Measurements from ENCODE around the gene BCAR1. TPM values are rescaled to one million over a fixed set of nuclear protein-coding genes. Genes with fewer than 3 reads are reported as not detected.

BCAR1 gene
- polyA plus RNA-seq, 2 of the 4 experiments (the other 2 are of a cell fraction), result 10.2 to 35.8 TPM

DNA sequence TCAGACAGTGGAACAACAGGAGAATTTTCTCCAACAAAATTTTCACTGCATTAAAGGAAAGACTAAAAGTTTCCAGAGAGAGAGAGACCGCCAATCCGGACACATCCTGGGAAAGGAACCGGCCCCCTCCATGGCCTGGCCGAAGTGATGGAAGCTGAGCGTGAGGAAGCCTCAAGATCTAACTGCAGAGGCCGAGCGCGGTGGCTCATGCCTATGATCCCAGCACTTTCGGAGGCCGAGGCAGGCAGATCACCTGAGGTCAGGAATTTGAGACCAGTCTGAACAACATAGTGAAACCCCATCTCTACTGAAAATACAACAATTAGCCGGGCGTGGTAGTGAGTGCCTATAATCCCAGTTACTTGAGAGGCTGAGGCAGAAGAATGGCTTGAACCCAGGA is 48.3 kb downstream of the BCAR1 start:
- Histone ChIP-seq H3K4me2 (no peak overlapping the region), H3K4me1 (no peaks in the 10 kb centered on the region), H3K4me3 (no peak overlapping the region), H3K27ac (no peak overlapping the region), H3K9me3 (no peaks in the 10 kb centered on the region)
- ATAC-seq, result no peak
- POLR2A ChIA-PET, result no interaction called here
- no peak for TF ChIP-seq ZC3H11A (IDR thresholded peaks at IDR 0.05)
- TF ChIP-seq HOXA7 (CRISPR knock-in tag; IDR thresholded peaks at IDR 0.05), result no peak
- TF ChIP-seq, protein P1, sequence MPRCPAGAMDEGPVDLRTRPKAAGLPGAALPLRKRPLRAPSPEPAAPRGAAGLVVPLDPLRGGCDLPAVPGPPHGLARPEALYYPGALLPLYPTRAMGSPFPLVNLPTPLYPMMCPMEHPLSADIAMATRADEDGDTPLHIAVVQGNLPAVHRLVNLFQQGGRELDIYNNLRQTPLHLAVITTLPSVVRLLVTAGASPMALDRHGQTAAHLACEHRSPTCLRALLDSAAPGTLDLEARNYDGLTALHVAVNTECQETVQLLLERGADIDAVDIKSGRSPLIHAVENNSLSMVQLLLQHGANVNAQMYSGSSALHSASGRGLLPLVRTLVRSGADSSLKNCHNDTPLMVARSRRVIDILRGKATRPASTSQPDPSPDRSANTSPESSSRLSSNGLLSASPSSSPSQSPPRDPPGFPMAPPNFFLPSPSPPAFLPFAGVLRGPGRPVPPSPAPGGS (IDR thresholded peaks at IDR 0.05), result no peak
- TF ChIP-seq RCOR1 (IDR thresholded peaks at IDR 0.05; ENCODE audit: low read depth, low read length), result no peak
- no peak for TF ChIP-seq TFCP2L1 (CRISPR knock-in tag; IDR thresholded peaks at IDR 0.05)
- TF ChIP-seq FOSL2 (IDR thresholded peaks at IDR 0.05), result no peak
- no peak for TF ChIP-seq FOSL2 (CRISPR knock-in tag; IDR thresholded peaks at IDR 0.05)
- TF ChIP-seq FOSB (CRISPR knock-in tag; IDR thresholded peaks at IDR 0.05), result no peak
- TF ChIP-seq NPAS2 (CRISPR knock-in tag; IDR thresholded peaks at IDR 0.05; ENCODE audit: borderline replicate concordance), result no peak
- no peak for TF ChIP-seq RARB (CRISPR knock-in tag; IDR thresholded peaks at IDR 0.05)
- no peak for TF ChIP-seq CHD2 (IDR thresholded peaks at IDR 0.05; ENCODE audit: low read length, partially characterized antibody)
- no peak for TF ChIP-seq JUNB (IDR thresholded peaks at IDR 0.05)
- no peak for TF ChIP-seq KDM1A (IDR thresholded peaks at IDR 0.05; ENCODE audit: low read depth)
- no peak for TF ChIP-seq ESRRA (IDR thresholded peaks at IDR 0.05; ENCODE audit: borderline replicate concordance, low read length)
- CTCF ChIA-PET, result interaction anchor here (1.2 to 10.4 kb wide), 4 partner anchors 18 to 198 kb away, joined by 3 to 158 read pairs (median 63); no protein-coding TSS in a partner anchor
- DNase-seq (ENCODE audit: low read depth in 1 of 2, low spot score in 1 of 2), result no peak
- FAIRE-seq, result no peak
- WGBS (ENCODE audit: missing lambda C conversion rate), result 87% methylated on average over 12 of the region's 12 CpGs

DNA sequence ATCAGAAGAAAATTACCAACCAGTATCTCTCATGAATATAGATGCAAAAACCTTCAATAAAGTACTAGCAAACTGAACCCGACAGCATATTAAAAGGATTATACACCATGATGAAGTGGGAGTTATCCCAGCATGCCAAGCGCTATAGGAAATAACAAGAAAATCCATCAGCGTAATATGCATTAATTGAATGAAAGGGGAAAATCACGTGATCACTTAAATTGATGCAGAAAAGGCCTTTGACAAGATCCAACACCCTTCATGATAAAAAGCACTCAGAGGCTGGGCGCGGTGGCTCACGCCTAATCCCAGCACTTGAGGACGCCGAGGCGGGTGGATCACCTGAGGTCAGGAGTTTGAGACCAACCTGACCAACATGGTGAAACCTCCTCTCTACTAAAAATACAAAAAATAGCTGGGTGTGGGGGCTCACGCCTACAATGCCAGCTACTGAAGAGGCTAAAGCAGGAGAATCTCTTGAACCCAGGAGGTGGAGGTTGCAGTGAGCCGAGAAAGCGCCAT is 49.3 kb downstream of the BCAR1 start:
- H3K4me2 ChIP-seq, result no peak overlapping the region
- no peak for ATAC-seq
- POLR2A ChIA-PET, result no interaction called here
- H3K4me3 ChIP-seq, result no peak overlapping the region
- H3K27ac ChIP-seq, result no peak overlapping the region
- no peak for DNase-seq (ENCODE audit: low read depth in 1 of 2, low spot score in 1 of 2)
- no peaks in the 10 kb centered on the region for H3K4me1 ChIP-seq
- CTCF ChIA-PET, result interaction anchor here (0.6 to 10.4 kb wide), 9 partner anchors 19 to 348 kb away, joined by 3 to 158 read pairs (median 3); no protein-coding TSS in a partner anchor
- no peak for TF ChIP-seq RAD21 (conservative IDR thresholded peaks at IDR 0.05 in 1 of 2, IDR thresholded peaks at IDR 0.05 in 1 of 2)
- no peak for TF ChIP-seq BHLHE40 (IDR thresholded peaks at IDR 0.05; ENCODE audit: low read depth, low read length)
- no peak for TF ChIP-seq ZFP36 (IDR thresholded peaks at IDR 0.05; ENCODE audit: borderline replicate concordance, partially characterized antibody)
- TF ChIP-seq EP300 (IDR thresholded peaks at IDR 0.05), result no peak
- TF ChIP-seq KDM5A (IDR thresholded peaks at IDR 0.05), result no peak
- TF ChIP-seq ZSCAN20 (CRISPR knock-in tag; IDR thresholded peaks at IDR 0.05), result no peak
- no peak for FAIRE-seq
- no peaks in the 10 kb centered on the region for H3K9me3 ChIP-seq
- 90% methylated on average over 13 of the region's 13 CpGs for WGBS (ENCODE audit: missing lambda C conversion rate)

DNA sequence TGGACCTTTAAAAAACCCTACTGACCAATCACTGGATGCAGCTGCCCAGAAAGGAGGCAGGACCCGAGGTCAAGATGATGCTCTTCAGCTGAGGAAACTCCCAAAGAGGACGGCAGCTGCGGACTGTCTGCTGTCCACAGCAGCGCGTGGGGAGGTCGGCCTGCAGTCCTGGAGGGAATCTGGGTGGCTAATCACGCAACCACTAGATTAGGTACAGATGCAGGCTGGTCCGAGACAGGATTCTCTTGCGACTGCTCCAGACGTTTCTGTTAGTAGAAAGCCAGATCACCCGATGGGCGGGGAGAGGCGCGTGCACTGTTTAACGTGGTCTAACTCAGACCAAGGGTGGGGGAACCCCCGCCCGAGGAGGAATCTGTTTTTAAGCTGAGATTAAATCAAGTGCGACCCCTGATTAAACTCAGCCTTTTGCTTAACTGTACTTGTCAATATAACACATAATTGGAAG is 53.3 kb downstream of the BCAR1 start:
- ATAC-seq (peak; percentile 22 to 44; a peak in 3 of 6 replicates), FAIRE-seq (no peak), DNase-seq (ENCODE audit: low read depth in 1 of 2, low spot score in 1 of 2) (no peak)
- TF ChIP-seq, protein P1 (IDR thresholded peaks at IDR 0.05), result no peak
- TF ChIP-seq, protein P2, sequence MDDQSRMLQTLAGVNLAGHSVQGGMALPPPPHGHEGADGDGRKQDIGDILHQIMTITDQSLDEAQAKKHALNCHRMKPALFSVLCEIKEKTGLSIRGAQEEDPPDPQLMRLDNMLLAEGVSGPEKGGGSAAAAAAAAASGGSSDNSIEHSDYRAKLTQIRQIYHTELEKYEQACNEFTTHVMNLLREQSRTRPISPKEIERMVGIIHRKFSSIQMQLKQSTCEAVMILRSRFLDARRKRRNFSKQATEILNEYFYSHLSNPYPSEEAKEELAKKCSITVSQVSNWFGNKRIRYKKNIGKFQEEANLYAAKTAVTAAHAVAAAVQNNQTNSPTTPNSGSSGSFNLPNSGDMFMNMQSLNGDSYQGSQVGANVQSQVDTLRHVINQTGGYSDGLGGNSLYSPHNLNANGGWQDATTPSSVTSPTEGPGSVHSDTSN (IDR thresholded peaks at IDR 0.05), result no peak
- TF ChIP-seq EHMT2 (IDR thresholded peaks at IDR 0.05; ENCODE audit: low read depth), result no peak
- no peak for TF ChIP-seq MAZ (IDR thresholded peaks at IDR 0.05; ENCODE audit: borderline replicate concordance, low read depth, low read length)
- no peak for TF ChIP-seq SREBF2 (IDR thresholded peaks at IDR 0.05)
- TF ChIP-seq ESRRA (IDR thresholded peaks at IDR 0.05; ENCODE audit: borderline replicate concordance, low read length), result no peak
- TF ChIP-seq NPAS2 (CRISPR knock-in tag; IDR thresholded peaks at IDR 0.05; ENCODE audit: borderline replicate concordance), result no peak
- no peak for TF ChIP-seq ZC3H11A (IDR thresholded peaks at IDR 0.05)
- TF ChIP-seq, protein P3, sequence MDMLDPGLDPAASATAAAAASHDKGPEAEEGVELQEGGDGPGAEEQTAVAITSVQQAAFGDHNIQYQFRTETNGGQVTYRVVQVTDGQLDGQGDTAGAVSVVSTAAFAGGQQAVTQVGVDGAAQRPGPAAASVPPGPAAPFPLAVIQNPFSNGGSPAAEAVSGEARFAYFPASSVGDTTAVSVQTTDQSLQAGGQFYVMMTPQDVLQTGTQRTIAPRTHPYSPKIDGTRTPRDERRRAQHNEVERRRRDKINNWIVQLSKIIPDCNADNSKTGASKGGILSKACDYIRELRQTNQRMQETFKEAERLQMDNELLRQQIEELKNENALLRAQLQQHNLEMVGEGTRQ (IDR thresholded peaks at IDR 0.05), result no peak
- TF ChIP-seq, protein P4, sequence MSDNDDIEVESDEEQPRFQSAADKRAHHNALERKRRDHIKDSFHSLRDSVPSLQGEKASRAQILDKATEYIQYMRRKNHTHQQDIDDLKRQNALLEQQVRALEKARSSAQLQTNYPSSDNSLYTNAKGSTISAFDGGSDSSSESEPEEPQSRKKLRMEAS (IDR thresholded peaks at IDR 0.05), result no peak
- no peak for TF ChIP-seq JUNB (IDR thresholded peaks at IDR 0.05)
- WGBS (ENCODE audit: missing lambda C conversion rate), result 17% methylated on average over 18 of the region's 18 CpGs
- POLR2A ChIA-PET, result no interaction called here
- Histone ChIP-seq H3K4me1 (no peaks in the 10 kb centered on the region), H3K27ac (peak overlapping the region in 1 of 2 experiments; percentile 33; a peak in 2 of 6 replicates), H3K9me3 (peaks cover 4% of the 10 kb centered on the region; the same call in 1 of the 3 replicates), H3K4me2 (peak overlapping the region; percentile 66), H3K4me3 (no peak overlapping the region)
- CTCF ChIA-PET, result interaction anchor here (1.0 to 10.4 kb wide), 24 partner anchors 8 to 566 kb away, joined by 3 to 158 read pairs (median 10); partner anchors contain the start of genes CTRB1, CTRB2 and TMEM170A
